BE2C (cell line): ENCODE measurements around the gene SNAP29.
"Not testable (repeated sequence)": the region's sequence is repeated elsewhere in the genome, so short reads cannot be mapped to it uniquely, and the experiment has no call there.

Experiments used
- DNase-seq: peaks from one replicate; pipeline ENCODE4 v3.0.0-alpha.2; 2020
- H3K27me3 ChIP-seq: fragments of 250-450 bp; sonication (Bioruptor Pico); 2 replicates; pipeline ENCODE4 v1.5.1; 2020; ENCODE audit warnings: mild to moderate bottlenecking
- H3K36me3 ChIP-seq: fragments of 250-450 bp; sonication (Bioruptor Pico); 2 replicates; pipeline ENCODE4 v1.5.1; 2020; ENCODE audit warnings: mild to moderate bottlenecking
- H3K4me1 ChIP-seq: fragments of 250-450 bp; sonication (Bioruptor Pico); 2 replicates; pipeline ENCODE4 v1.5.1; 2020
- H3K4me3 ChIP-seq: 2 replicates; pipeline ENCODE4 v1.5.1; 2011; ENCODE audit warnings: low read depth, low read length
- H3K9me3 ChIP-seq: fragments of 250-450 bp; sonication (Bioruptor Pico); 2 replicates; pipeline ENCODE4 v1.5.1; 2020
- CTCF ChIP-seq: IDR thresholded peaks from 2 replicates; pipeline ENCODE4 v1.5.1; 2012; ENCODE audit warnings: mild to moderate bottlenecking, low read depth, low read length

The SNAP29 gene

DNA sequence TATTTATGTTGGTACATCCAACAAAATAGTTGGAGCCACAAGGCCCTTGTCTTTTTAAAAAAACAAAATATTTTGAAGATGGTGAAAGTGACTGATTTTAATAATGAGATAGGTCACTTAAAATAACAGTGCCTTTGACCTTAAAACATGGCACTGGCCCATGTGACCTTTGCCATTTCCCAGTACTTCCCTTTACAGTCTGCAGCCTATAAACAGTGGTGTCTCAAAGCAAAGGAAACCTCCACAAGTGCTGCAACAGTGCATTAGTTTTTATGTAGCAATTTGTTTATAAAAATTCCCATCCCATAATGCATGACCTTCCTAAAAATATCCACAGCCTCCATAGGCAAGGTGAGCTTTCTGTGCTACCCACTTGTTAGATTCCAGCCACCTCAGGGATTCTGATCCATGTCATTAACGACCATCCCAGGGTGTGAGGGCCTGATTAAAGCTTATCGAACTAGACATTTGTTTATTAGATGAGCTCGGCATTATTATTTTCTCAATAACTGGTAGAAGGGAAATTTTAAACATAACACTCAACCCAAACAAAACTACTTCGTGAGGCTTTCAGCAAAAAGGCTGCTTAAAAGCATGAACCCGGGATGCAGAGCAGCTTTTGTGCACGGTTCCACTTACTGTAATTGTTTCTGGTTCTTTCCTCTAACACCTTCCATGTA lies 30.4 kb downstream of the SNAP29 start:
- H3K4me3 ChIP-seq, result no peak overlapping the region
- peaks cover 25% of the 10 kb centered on the region for H3K4me1 ChIP-seq
- no peaks in the 10 kb centered on the region for H3K27me3 ChIP-seq
- no peaks in the 10 kb centered on the region for H3K9me3 ChIP-seq
- 0 out of 2 replicates have a peak, but pooled peaks cover 5% of the 10 kb centered on the region for H3K36me3 ChIP-seq
- TF ChIP-seq CTCF, result no peak
- DNase-seq, result no peak

DNA sequence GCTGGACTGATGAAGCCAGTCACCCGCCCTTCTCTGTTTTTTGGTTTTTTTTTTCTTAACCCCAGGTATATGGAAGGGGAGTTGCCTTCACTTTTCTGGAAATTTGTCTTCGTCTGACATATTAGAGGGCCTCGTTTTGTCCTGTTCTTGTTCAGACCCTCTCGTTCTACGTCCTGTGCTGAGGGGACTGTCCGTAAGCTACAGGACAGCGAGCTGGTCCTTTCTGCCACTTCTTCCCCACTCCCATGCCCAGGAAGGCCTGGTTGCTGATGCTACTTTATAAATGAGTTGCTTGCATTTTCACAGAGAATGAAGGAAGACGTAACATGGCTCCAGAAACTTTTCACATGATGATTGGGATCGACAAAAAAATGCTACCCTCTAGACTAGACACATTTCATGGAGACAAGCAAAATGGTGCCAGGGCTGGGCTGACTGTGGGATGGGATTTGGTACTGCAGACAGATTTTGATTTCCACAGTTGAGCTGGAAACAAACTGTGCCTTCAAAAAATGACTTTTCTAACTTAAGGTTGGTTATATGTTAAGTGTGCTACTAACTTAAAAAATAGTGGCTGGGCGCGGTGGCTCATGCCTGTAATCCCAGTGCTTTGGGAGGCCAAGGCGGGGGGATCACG lies 31.2 kb downstream of the SNAP29 start:
- DNase-seq, result no peak
- no peak for TF ChIP-seq CTCF

GRCh38 chr22:20890975-20891374 lies 32.2 kb downstream of the SNAP29 start:
- Histone ChIP-seq H3K9me3 (no peaks in the 10 kb centered on the region), H3K4me1 (peaks cover 25% of the 10 kb centered on the region), H3K4me3 (no peak overlapping the region), H3K36me3 (0 out of 2 replicates have a peak, but pooled peaks cover 5% of the 10 kb centered on the region), H3K27me3 (no peaks in the 10 kb centered on the region)
- no peak for TF ChIP-seq CTCF
- DNase-seq, result no peak

More for the DNA sequence above, 31.2 kb downstream of the SNAP29 start:
- Histone ChIP-seq H3K36me3 (0 out of 2 replicates have a peak, but pooled peaks cover 5% of the 10 kb centered on the region), H3K4me1 (peaks cover 25% of the 10 kb centered on the region), H3K9me3 (no peaks in the 10 kb centered on the region), H3K4me3 (no peak overlapping the region), H3K27me3 (no peaks in the 10 kb centered on the region)

GRCh38 chr22:20897737-20898136 lies 38.9 kb downstream of the SNAP29 start:
- H3K9me3 ChIP-seq, H3K36me3 ChIP-seq, H3K4me3 ChIP-seq, DNase-seq, H3K4me1 ChIP-seq, H3K27me3 ChIP-seq: not testable (repeated sequence)

GRCh38 chr22:20899827-20900423 lies 41.1 kb downstream of the SNAP29 start:
- H3K36me3 ChIP-seq, result no peaks in the 10 kb centered on the region
- H3K27me3 ChIP-seq, result no peaks in the 10 kb centered on the region
- TF ChIP-seq CTCF, result no peak
- H3K4me1 ChIP-seq, result no peaks in the 10 kb centered on the region
- no peaks in the 10 kb centered on the region for H3K9me3 ChIP-seq
- H3K4me3 ChIP-seq, result no peak overlapping the region
- no peak for DNase-seq

DNA sequence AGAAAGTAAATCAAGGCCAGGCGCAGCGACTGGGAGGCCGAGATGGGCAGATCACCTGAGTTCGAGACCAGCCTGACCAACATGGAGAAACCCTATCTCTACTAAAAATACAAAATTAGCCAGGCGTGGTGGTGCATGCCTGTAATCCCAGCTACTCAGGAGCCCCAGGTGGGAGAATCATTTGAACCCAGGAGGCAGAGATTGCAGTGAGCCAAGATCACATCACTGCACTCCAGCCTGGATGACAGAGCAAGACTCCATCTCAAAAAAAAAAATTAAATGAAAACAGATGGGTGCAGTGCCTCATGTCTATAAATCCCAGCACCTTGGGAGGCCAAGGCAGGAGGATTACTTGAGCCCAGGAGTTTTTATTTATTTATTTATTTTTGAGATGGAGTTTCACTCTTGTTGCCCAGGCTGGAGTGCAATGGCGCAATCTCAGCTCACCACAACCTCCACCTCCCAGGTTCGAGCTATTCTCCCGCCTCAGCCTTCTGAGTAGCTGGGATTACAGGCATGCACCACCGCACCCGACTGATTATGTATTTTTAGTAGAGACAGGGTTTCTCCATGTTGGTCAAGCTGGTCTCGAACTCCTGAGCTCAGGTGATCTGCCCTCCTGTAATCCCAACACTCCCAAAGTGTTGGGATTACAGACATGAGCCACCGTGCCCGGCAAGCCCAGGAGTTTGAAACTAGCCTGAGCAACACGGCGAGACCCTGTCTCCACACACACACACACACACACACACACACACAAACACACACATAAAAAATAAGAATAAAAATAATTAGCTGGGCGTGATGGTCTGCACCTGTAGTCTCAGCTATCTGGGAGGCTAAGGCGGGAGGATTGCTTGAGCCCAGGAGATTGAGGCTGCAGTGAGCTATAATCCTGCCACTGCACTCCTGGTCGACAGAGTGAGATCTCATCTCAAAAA lies 42.6 kb downstream of the SNAP29 start:
- not testable (repeated sequence) for H3K9me3 ChIP-seq, H3K27me3 ChIP-seq, H3K4me1 ChIP-seq, H3K36me3 ChIP-seq, H3K4me3 ChIP-seq, DNase-seq
